Retinal pigment epithelial cell (primary cell): ENCODE measurements around the gene KLK3.

Experiments
- DNase-seq: peaks from one replicate; pipeline ENCODE4 v3.0.0-alpha.2; 2010; ENCODE audit warnings: low read depth
- H3K4me3 ChIP-seq: 2 replicates; pipeline ENCODE4 v1.5.1; 2011; ENCODE audit warnings: mild to moderate bottlenecking, low read length, control low read depth, moderate library complexity
- TF ChIP-seq, protein P1 (sequence below): conservative IDR thresholded peaks from 2 replicates; pipeline ENCODE4 v1.5.1; 2011; ENCODE audit warnings: low read depth, low read length, control low read depth, inconsistent platforms

The KLK3 gene

DNA sequence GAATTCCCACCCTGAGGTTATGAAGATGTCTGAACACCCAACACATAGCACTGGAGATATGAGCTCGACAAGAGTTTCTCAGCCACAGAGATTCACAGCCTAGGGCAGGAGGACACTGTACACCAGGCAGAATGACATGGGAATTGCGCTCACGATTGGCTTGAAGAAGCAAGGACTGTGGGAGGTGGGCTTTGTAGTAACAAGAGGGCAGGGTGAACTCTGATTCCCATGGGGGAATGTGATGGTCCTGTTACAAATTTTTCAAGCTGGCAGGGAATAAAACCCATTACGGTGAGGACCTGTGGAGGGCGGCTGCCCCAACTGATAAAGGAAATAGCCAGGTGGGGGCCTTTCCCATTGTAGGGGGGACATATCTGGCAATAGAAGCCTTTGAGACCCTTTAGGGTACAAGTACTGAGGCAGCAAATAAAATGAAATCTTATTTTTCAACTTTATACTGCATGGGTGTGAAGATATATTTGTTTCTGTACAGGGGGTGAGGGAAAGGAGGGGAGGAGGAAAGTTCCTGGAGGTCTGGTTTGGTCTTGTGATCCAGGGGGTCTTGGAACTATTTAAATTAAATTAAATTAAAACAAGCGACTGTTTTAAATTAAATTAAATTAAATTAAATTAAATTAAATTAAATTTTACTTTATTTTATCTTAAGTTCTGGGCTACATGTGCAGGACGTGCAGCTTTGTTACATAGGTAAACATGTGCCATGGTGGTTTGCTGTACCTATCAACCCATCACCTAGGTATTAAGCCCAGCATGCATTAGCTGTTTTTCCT lies 7.0 kb downstream of the KLK3 start:
- TF ChIP-seq, protein P1, sequence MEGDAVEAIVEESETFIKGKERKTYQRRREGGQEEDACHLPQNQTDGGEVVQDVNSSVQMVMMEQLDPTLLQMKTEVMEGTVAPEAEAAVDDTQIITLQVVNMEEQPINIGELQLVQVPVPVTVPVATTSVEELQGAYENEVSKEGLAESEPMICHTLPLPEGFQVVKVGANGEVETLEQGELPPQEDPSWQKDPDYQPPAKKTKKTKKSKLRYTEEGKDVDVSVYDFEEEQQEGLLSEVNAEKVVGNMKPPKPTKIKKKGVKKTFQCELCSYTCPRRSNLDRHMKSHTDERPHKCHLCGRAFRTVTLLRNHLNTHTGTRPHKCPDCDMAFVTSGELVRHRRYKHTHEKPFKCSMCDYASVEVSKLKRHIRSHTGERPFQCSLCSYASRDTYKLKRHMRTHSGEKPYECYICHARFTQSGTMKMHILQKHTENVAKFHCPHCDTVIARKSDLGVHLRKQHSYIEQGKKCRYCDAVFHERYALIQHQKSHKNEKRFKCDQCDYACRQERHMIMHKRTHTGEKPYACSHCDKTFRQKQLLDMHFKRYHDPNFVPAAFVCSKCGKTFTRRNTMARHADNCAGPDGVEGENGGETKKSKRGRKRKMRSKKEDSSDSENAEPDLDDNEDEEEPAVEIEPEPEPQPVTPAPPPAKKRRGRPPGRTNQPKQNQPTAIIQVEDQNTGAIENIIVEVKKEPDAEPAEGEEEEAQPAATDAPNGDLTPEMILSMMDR = no peak
- no peak overlapping the region for H3K4me3 ChIP-seq
- DNase-seq = no peak

DNA sequence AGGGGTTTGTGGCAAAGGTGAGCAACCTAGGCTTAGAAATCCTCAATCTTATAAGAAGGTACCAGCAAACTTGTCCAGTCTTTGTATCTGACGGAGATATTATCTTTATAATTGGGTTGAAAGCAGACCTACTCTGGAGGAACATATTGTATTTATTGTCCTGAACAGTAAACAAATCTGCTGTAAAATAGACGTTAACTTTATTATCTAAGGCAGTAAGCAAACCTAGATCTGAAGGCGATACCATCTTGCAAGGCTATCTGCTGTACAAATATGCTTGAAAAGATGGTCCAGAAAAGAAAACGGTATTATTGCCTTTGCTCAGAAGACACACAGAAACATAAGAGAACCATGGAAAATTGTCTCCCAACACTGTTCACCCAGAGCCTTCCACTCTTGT lies 14.8 kb downstream of the KLK3 start:
- no peak overlapping the region for H3K4me3 ChIP-seq
- TF ChIP-seq, protein P1 = no peak
- DNase-seq = no peak

DNA sequence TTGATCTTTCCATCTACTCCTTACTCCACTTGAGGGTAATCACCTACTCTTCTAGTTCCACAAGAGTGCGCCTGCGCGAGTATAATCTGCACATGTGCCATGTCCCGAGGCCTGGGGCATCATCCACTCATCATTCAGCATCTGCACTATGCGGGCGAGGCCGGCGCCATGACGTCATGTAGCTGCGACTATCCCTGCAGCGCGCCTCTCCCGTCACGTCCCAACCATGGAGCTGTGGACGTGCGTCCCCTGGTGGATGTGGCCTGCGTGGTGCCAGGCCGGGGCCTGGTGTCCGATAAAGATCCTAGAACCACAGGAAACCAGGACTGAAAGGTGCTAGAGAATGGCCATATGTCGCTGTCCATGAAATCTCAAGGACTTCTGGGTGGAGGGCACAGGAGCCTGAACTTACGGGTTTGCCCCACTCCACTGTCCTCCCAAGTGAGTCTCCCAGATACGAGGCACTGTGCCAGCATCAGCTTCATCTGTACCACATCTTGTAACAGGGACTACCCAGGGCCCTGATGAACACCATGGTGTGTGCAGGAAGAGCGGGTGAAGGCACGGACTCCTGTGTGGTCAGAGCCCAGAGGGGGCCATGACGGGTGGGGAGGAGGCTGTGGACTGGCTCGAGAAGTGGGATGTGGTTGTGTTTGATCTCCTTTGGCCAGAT lies 15.8 kb downstream of the KLK3 start:
- no peak overlapping the region for H3K4me3 ChIP-seq
- no peak for DNase-seq
- TF ChIP-seq, protein P1 = no peak

DNA sequence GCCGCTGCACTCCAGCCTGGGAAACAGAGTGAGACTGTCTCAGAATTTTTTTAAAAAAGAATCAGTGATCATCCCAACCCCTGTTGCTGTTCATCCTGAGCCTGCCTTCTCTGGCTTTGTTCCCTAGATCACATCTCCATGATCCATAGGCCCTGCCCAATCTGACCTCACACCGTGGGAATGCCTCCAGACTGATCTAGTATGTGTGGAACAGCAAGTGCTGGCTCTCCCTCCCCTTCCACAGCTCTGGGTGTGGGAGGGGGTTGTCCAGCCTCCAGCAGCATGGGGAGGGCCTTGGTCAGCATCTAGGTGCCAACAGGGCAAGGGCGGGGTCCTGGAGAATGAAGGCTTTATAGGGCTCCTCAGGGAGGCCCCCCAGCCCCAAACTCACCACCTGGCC lies 18.3 kb downstream of the KLK3 start, which contains the start of gene KLK2:
Gene KLK2, plus strand, starts transcription at position 384 of the 400 bp plus-strand sequence. CDS start 35 bp downstream, outside the sequence.
- TF ChIP-seq, protein P1 = no peak
- H3K4me3 ChIP-seq = no peak within 1 kb of the TSS
- no peak for DNase-seq

DNA sequence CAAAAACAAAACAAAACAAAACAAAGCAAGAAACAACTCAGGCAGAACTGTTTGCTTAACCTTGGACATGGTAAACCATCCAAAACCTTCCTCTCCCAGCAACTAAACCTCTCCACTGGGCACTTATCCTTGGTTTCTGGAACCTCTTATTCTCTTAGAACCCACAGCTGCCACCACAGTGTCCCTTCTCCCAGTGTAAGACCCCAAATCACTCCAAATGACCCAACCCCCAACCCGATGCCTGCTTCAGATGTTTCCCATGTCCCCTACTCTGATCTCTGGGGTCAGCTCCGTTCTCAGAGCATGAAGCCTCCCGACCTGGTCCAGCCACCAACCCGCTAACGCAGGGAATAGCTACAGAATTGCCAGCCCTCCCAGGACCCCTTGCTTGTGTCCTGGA lies 19.5 kb downstream of the KLK3 start:
- TF ChIP-seq, protein P1 = no peak
- no peak for DNase-seq
- H3K4me3 ChIP-seq = no peak overlapping the region

DNA sequence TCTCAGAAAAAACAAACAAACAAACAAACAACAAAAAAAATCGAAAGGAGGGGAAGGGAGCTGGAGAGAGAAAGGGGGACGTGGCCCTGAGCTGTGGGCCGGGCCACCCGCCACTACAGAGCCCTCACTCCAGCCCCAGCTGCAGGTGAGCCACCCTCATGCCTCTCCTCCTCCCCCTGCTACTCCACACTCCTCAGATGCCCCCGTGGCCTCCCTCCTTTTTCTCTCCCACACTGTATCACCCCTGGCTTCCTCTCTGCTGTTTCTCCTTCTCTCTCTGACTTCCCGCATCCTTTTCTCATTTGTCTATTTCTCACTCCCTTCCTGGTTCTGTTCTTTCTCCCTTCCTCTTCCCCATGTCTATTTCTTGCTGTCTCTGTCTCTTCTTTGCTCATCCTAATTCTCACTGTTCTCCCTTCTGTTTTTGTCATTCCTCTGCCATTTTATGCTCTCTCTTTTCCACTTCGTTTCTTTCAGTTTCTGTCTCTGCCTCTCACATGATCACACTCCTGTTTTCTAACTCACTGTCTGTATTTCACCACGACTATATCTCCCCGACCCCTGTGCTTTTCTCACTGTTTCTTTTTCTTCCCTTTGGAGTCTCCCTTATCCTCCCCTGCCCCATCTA lies 21.2 kb downstream of the KLK3 start:
- DNase-seq = no peak
- H3K4me3 ChIP-seq = no peak overlapping the region
- TF ChIP-seq, protein P1 = no peak
